BLaER1 treated with 17β-estradiol and CSF1 and Interleukin-3, amounts not matched to agents 10 nM and 100 nM (cell line): ENCODE measurements around the gene GRXCR2.

Source experiments
- H3K27ac ChIP-seq, 11 experiments: shearing (Covaris generic); formaldehyde crosslinking; 2 replicates each; pipeline ENCODE4 v1.8.1; 2022
- H3K27me3 ChIP-seq, 11 experiments: shearing (Covaris generic); formaldehyde crosslinking; 2 replicates each; pipeline ENCODE4 v1.8.1; 2022
- H3K36me3 ChIP-seq, 11 experiments: shearing (Covaris generic); formaldehyde crosslinking; 2 replicates each; pipeline ENCODE4 v1.8.1; 2022
- H3K4me1 ChIP-seq, 10 experiments: shearing (Covaris generic); formaldehyde crosslinking; 2 replicates each; pipeline ENCODE4 v1.8.1; 2022
- H3K4me2 ChIP-seq, 11 experiments: shearing (Covaris generic); formaldehyde crosslinking; 2 replicates each; pipeline ENCODE4 v1.8.1; 2022
- H3K4me3 ChIP-seq, 10 experiments: shearing (Covaris generic); formaldehyde crosslinking; 2 replicates each; pipeline ENCODE4 v1.8.1; 2022
- H3K9ac ChIP-seq, 11 experiments: shearing (Covaris generic); formaldehyde crosslinking; 2 replicates each; pipeline ENCODE4 v1.8.1; 2022
- H3K9me3 ChIP-seq, 11 experiments: shearing (Covaris generic); formaldehyde crosslinking; replicated peaks in 1 of 11; 2 replicates each; pipeline ENCODE4 v1.8.1; 2022
- H4K20me1 ChIP-seq, 11 experiments: shearing (Covaris generic); formaldehyde crosslinking; 2 replicates each; pipeline ENCODE4 v1.8.1; 2022
- Cebpa-rat ChIP-seq, 11 experiments: shearing (Covaris generic); IDR thresholded peaks; 2 replicates each; pipeline ENCODE4 v1.8.1; 2022

GRXCR2 gene

DNA sequence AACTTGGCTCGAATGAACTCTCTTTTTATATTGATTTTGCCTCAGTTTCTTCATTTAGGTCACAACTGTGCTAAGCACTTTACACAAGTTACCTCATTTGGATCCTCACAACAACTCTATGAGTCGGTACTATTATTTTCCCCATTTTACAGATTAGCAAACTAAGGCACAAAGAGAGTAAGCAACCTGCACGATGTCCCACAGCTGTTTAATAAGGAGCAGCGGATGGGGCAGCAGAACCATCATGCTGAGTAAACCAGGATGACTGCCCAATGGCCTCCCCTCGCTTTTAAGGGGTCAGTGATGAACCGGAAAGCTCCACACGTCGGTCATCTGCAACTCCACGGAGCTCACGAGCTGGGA is 38.3 kb downstream of the GRXCR2 start:
- Histone ChIP-seq H3K9ac (peak overlapping the region; percentile 72 to 86 (median 80)), H4K20me1 (peaks cover 0 to 6% (median 0%) of the 10 kb centered on the region in 11 experiments; a peak in 2 of 22 replicates), H3K27me3 (no peaks in the 10 kb centered on the region), H3K4me2 (peak overlapping the region; percentile 75 to 94 (median 88)), H3K4me1 (peaks cover 20 to 47% (median 39%) of the 10 kb centered on the region in 10 experiments), H3K9me3 (no peaks in the 10 kb centered on the region), H3K36me3 (no peaks in the 10 kb centered on the region), H3K27ac (peak overlapping the region in 10 of 11 experiments; percentile 55 to 84 (median 77); a peak in 20 of 22 replicates), H3K4me3 (peak overlapping the region; percentile 68 to 80 (median 74))
- no peak for TF ChIP-seq Cebpa-rat (IDR thresholded peaks at IDR 0.05)

DNA sequence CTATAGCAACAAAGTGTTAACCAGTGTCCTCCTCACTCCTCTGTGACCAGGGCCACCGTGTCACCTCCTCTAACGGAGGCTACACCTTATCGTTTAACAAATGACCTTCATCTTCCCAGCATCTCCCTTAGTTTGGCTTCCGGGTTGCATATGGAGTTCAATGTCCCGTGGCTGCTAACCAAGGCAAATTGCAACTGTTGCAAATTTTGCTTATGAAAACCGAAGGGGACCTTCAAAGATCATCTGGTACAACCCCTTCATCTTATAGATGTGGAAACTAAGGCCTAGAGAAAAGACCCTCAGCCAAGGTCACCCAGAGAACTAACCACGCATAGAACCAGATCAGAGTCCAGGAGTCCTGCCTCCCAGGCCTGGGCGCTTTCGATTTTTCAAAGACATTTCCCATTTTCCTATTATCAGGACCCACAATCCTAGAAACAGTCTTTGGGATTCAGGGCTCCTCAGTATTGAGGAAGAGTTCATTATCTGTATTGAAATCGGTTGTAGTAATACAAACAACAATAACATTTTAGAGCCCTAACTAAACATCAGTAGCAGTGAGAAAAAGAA is 39.1 kb downstream of the GRXCR2 start:
- no peak overlapping the region for H3K27ac ChIP-seq

DNA sequence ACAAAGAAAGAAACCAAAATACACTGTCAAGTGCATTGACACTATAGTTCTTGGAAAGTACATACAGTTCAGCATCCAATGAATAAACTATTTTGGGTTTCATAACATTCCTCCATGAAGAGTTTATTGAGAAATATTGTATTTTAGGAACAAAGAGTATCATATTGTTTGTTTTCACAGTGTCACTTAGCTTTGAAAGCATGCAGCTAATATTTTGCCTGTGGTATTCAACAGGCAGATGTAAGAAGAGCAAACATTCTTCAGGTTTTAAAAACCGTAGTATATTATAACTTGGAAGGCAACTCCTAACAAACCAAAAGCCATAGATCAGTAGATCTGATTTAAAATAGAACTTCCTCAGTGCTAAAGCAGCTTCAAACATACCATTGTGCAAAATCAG is 42.2 kb downstream of the GRXCR2 start:
- Histone ChIP-seq H3K4me3 (no peak overlapping the region), H3K27me3 (no peaks in the 10 kb centered on the region), H3K4me1 (peaks cover 15 to 40% (median 32%) of the 10 kb centered on the region in 10 experiments), H3K9ac (no peak overlapping the region), H3K27ac (no peak overlapping the region), H3K36me3 (no peaks in the 10 kb centered on the region), H4K20me1 (peaks cover 0 to 6% (median 0%) of the 10 kb centered on the region in 11 experiments; a peak in 3 of 22 replicates), H3K9me3 (no peaks in the 10 kb centered on the region), H3K4me2 (peak overlapping the region in 9 of 11 experiments; percentile 0 to 27 (median 4); a peak in 10 of 22 replicates)
- no peak for TF ChIP-seq Cebpa-rat (IDR thresholded peaks at IDR 0.05)

More for the DNA sequence above, 39.1 kb downstream of the GRXCR2 start:
- TF ChIP-seq Cebpa-rat (IDR thresholded peaks at IDR 0.05): no peak
- Histone ChIP-seq H3K9ac (peak overlapping the region in 4 of 11 experiments; percentile 72 to 85 (median 82); a peak in 4 of 22 replicates), H3K36me3 (no peaks in the 10 kb centered on the region), H3K27me3 (no peaks in the 10 kb centered on the region), H3K4me3 (peak overlapping the region in 6 of 10 experiments; percentile 68 to 77 (median 74); a peak in 6 of 20 replicates), H3K4me2 (peak overlapping the region in 10 of 11 experiments; percentile 75 to 94 (median 87); a peak in 19 of 22 replicates), H4K20me1 (peaks cover 0 to 6% (median 0%) of the 10 kb centered on the region in 11 experiments; a peak in 2 of 22 replicates), H3K4me1 (peaks cover 20 to 47% (median 39%) of the 10 kb centered on the region in 10 experiments), H3K9me3 (no peaks in the 10 kb centered on the region)

DNA sequence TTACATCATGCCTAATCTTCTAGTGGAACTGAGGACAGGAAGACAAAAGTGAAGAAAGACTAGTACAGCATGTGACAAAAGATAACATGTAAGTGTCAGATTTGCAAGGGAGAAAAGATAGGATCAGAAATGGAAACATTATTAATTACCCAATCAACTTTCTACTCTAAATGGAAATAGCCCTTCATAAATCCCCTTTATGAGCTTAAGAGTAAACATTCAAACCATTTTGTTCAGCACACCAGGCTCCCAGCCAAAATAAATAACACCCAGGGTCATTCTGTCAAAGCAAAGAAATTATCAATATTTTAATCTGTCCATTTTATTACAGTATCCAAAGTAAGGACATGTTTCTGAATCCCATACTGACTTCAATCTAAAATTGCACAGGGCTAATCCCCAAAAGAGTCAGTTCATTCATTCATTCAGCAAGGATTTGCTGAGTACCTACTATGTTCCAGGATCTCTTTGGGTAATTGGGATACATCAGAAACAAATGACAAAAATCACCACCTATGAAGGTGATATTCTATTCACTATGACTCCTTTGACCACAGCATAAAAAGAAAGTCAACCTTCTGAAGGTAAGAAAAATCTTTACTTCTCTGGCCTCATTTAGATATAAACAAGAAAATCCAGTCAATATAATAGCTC is 43.0 kb downstream of the GRXCR2 start:
- peaks cover 14 to 38% (median 30%) of the 10 kb centered on the region in 10 experiments for H3K4me1 ChIP-seq
- peak overlapping the region in 3 of 11 experiments; percentile 3 to 25 (median 5); a peak in 4 of 22 replicates for H3K4me2 ChIP-seq
- H3K27ac ChIP-seq: no peak overlapping the region
- H3K27me3 ChIP-seq: no peaks in the 10 kb centered on the region
- no peaks in the 10 kb centered on the region for H3K36me3 ChIP-seq
- no peaks in the 10 kb centered on the region for H3K9me3 ChIP-seq
- H3K9ac ChIP-seq: no peak overlapping the region
- no peak overlapping the region for H3K4me3 ChIP-seq
- H4K20me1 ChIP-seq: peaks cover 0 to 6% (median 0%) of the 10 kb centered on the region in 11 experiments; a peak in 3 of 22 replicates
- TF ChIP-seq Cebpa-rat (IDR thresholded peaks at IDR 0.05): no peak

DNA sequence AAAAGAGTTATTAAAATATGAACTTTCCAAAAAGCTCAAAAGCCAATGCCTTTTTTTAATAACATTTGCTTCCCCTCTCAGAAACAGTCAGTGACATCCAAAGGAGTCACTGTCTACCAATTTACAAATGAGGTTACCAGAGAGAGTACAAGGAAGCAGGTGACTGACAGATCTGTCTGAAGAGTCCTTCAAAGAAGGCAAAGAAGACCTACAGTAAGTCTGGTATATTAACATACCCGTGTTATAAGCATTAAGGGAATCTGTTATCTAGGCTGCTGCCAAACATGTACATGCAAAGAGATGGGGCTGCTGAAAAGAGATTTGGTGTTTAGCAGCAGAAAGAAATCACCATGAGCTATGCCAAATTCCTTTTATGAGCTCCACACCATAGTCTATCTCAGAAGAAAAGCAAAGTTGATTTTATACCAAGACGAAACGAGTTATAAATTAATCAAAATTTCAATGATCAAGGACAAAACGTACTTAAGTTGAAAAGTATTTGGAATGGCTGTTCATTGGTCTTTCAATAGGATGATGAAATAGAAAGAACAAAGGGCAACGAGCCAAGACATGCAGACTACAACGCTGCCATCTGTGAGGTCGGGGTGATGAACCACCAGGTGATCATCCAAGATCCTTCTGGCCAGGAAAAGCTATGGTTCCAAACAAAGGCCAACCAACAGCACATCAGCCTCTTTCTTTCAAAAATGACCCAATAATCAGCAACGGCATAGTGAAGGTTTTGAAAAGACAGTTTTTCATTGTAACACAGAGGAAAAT is 45.7 kb downstream of the GRXCR2 start:
- peaks cover 8 to 16% (median 14%) of the 10 kb centered on the region in 10 experiments; a peak in 16 of 20 replicates for H3K4me1 ChIP-seq

DNA sequence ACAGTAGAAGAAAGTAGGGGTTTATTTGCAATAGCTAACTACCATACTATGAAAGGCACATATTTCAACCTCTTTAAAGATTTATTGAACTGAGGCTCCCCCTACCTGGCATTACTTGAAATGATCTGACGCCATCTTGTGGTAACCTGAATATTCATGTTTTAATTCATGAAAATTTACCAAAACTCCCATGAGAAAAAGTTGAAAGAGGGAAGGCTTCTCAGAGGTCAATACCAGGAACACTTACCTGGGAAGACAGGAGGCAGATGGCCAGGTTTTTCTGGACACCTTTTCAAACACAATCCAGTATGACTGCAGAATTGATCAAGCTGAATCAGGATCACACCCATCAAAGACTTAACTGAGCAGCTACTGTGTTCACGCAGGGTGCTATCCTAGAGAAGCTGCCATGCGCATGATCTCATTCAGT is 47.0 kb downstream of the GRXCR2 start:
- Histone ChIP-seq H3K4me1 (peaks cover 4 to 8% (median 7%) of the 10 kb centered on the region in 10 experiments; a peak in 15 of 20 replicates), H3K9ac (no peak overlapping the region), H3K9me3 (no peaks in the 10 kb centered on the region), H4K20me1 (peaks cover 0 to 4% (median 0%) of the 10 kb centered on the region in 11 experiments; a peak in 2 of 22 replicates), H3K36me3 (peaks cover 0 to 15% (median 6%) of the 10 kb centered on the region in 11 experiments; a peak in 8 of 22 replicates), H3K27me3 (no peaks in the 10 kb centered on the region), H3K4me2 (no peak overlapping the region), H3K27ac (no peak overlapping the region), H3K4me3 (no peak overlapping the region)
- no peak for TF ChIP-seq Cebpa-rat (IDR thresholded peaks at IDR 0.05)

More for the DNA sequence above, 45.7 kb downstream of the GRXCR2 start:
- Histone ChIP-seq H4K20me1 (peaks cover 0 to 6% (median 0%) of the 10 kb centered on the region in 11 experiments; a peak in 3 of 22 replicates), H3K27me3 (no peaks in the 10 kb centered on the region), H3K4me2 (no peak overlapping the region), H3K27ac (no peak overlapping the region), H3K36me3 (peaks cover 0 to 6% (median 0%) of the 10 kb centered on the region in 11 experiments; a peak in 3 of 22 replicates), H3K9me3 (no peaks in the 10 kb centered on the region), H3K9ac (no peak overlapping the region), H3K4me3 (no peak overlapping the region)
- TF ChIP-seq Cebpa-rat (IDR thresholded peaks at IDR 0.05): no peak

DNA sequence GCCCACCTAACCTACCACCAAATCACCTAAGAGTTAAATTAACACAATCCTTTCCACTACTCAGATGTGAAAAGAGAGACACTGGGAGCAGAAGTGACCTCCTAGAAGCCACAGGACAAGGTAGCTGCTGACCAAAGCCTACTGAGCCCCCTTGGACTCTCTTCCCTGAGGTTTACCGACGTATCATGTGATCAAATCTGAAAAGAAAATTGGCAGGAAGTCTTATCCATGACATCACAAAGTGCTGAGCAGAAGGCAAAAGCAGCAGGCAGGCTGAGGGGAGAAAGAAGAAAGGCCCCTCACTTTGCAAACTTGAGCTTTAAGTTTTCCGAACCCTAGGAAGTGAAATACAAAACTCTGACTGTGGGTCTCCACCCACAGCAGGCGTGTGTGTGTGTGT is 48.8 kb downstream of the GRXCR2 start:
- Histone ChIP-seq H4K20me1 (peaks cover 0 to 4% (median 0%) of the 10 kb centered on the region in 11 experiments; a peak in 2 of 22 replicates), H3K27ac (no peak overlapping the region), H3K9ac (0 out of 22 replicates have a peak overlapping the region, but pooled peaks of 1 of the 11 experiments have one; percentile 22), H3K4me1 (no peaks in the 10 kb centered on the region; a peak in 1 of 20 replicates), H3K36me3 (peaks cover 0 to 30% (median 13%) of the 10 kb centered on the region in 11 experiments; a peak in 17 of 22 replicates), H3K9me3 (no peaks in the 10 kb centered on the region), H3K4me2 (no peak overlapping the region; a peak in 1 of 22 replicates), H3K4me3 (no peak overlapping the region), H3K27me3 (no peaks in the 10 kb centered on the region)
- no peak for TF ChIP-seq Cebpa-rat (IDR thresholded peaks at IDR 0.05)

DNA sequence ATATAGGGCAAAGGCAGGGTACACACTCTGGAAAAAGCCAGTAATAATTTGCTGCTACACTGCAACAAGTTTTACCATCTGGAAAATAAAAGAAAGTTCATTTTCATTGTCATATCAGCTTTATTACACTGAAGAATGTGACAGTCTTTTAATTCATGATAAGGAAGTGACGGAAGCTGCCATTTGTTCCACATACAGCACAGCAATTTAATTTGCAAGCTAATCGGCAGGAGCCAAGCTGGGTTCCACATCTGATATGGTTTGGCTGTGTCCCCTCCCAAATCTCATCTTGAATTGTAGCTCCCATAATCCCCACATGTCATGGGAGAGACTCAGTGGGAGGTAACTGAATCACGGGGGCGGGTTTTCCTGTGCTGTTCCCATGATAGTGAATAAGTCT is 54.2 kb downstream of the GRXCR2 start:
- H3K9me3 ChIP-seq: no peaks in the 10 kb centered on the region
- H3K27ac ChIP-seq: no peak overlapping the region
- H3K4me3 ChIP-seq: no peak overlapping the region
- TF ChIP-seq Cebpa-rat (IDR thresholded peaks at IDR 0.05): no peak
- no peak overlapping the region for H3K4me2 ChIP-seq
- no peak overlapping the region for H3K9ac ChIP-seq
- peaks cover 14 to 79% (median 54%) of the 10 kb centered on the region in 11 experiments; a peak in 21 of 22 replicates for H3K36me3 ChIP-seq
- H4K20me1 ChIP-seq: no peaks in the 10 kb centered on the region; a peak in 1 of 22 replicates
- H3K27me3 ChIP-seq: no peaks in the 10 kb centered on the region
- no peaks in the 10 kb centered on the region for H3K4me1 ChIP-seq
